ENCODE data around the gene CCDC92B. TPM values are rescaled to one million over a fixed set of nuclear protein-coding genes. Genes with fewer than 3 reads are reported as not detected.

The CCDC92B gene
- total RNA-seq, 2 experiments from 2014 or later = 0.10 TPM; not detected in 1

DNA sequence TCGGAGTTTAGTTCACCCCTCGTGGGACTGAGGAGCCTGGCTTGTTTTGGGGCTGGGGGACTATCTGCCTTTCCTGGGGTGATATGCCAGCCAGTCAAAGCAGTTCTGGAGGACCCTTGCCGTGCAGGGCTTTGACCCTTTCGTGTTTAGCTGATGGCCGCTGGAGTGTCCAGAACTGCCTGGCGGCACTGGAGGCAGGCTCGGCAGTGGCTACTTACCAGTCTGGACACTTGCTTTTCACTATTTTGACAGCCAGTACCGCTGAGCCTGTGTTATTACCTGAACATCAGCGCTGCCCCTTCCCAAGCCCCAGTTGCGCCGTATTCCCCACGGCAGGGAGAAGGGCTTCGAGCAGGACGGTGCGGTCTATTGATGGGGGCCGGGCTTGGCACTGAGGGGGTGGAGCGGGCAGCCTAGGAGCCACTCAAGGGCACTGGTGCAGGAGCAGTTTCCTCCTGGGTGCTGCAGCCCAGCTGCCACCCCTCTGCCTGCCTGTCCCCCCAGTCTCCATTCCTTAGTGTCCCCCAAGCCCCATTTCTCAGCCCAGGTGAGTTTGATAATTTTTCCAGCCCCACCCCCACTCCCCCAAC lies 18.6 kb downstream of the CCDC92B start:
- DNase-seq = no peak
- peaks cover 11% of the 10 kb centered on the region for H3K27me3 Mint-ChIP-seq
- CTCF ChIA-PET = no interaction called here
- no peaks in the 10 kb centered on the region for H3K4me1 Mint-ChIP-seq
- no peak overlapping the region for H3K27ac Mint-ChIP-seq
- no peaks in the 10 kb centered on the region for H3K36me3 Mint-ChIP-seq (ENCODE audit: low read depth)
- POLR2A ChIA-PET = interaction anchor here (1.6 kb wide), 1 partner anchor 9 kb away, joined by 3 read pairs; no protein-coding TSS in a partner anchor
- H3K9me3 Mint-ChIP-seq = no peaks in the 10 kb centered on the region
- H3K4me3 Mint-ChIP-seq = no peak overlapping the region

DNA sequence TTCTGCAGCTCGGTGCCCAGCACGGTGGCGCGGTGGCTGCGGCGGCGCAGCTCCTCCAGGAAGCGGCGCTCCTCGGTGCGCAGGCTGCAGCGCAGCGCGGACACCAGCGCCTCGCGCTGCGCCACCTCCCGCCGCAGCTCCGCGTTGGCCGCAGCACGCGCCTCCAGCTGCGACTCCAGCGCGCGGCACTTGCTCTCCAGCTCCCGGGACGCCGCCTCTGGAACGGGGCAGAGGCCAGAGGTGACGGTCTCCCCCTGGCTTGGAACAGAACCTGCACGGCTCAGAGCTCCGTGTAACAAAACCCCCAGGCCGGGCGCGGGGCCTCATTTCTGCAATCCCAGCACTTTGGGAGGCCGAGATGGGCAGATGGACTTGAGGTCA lies 24.7 kb downstream of the CCDC92B start:
- no peaks in the 10 kb centered on the region for H3K9me3 Mint-ChIP-seq
- H3K36me3 Mint-ChIP-seq (ENCODE audit: low read depth) = no peaks in the 10 kb centered on the region
- H3K4me3 Mint-ChIP-seq = no peak overlapping the region
- H3K27ac Mint-ChIP-seq = no peak overlapping the region
- POLR2A ChIA-PET = no interaction called here
- H3K4me1 Mint-ChIP-seq = peaks cover 4% of the 10 kb centered on the region
- peak; percentile 45 for DNase-seq
- CTCF ChIA-PET = interaction anchor here (0.7 to 1.7 kb wide), 5 partner anchors 16 to 132 kb away, joined by 3 to 4 read pairs (median 3); partner anchors contain the start of genes CCDC92B and PAFAH1B1
- H3K27me3 Mint-ChIP-seq = peaks cover 27% of the 10 kb centered on the region

DNA sequence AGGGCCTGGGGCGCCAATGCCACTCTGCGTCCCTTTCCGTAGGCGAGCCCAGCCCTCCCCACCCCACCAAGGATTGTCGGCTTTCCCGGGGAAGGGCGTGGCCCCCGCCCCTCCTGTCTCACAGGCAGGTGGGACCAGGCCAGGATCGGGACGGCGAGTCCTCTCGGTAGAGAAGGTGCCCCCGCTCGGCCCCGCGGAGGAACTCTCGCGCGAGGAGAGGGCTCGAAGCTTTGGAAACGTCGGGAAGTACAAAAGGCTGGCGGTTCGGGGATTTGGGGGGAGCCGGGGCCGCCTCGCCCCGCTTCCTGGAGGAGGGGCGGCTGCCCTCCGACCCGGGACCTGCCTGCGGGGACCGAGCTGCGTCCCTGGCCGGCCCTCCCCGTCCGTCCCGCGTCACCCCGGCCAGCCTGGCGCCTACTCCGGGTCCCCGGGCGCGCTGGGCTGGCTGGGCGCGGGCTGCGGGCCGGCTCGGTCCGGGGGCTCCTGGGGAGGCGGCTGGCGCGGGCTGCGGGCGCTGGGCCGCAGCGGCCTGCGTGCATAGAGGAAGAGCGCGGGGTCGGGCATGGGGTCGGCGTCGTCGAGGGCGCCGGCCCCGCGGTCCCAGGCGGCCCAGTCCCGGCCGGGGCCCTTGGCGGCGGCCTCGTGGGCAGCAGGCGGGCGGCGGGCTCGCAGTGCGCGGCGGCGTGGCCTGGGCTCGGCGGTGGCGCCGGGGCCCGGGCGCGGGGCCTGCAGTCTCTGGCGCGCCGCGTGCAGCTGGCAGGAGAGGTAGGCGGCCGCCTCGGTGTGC lies 25.3 kb downstream of the CCDC92B start:
- peak overlapping the region; percentile 50 for H3K4me3 Mint-ChIP-seq
- CTCF ChIA-PET = interaction anchor here (0.7 to 1.7 kb wide), 5 partner anchors 15 to 131 kb away, joined by 3 to 4 read pairs (median 3); partner anchors contain the start of genes CCDC92B and PAFAH1B1
- H3K9me3 Mint-ChIP-seq = no peaks in the 10 kb centered on the region
- H3K4me1 Mint-ChIP-seq = peaks cover 7% of the 10 kb centered on the region
- H3K36me3 Mint-ChIP-seq (ENCODE audit: low read depth) = no peaks in the 10 kb centered on the region
- H3K27me3 Mint-ChIP-seq = peaks cover 25% of the 10 kb centered on the region
- DNase-seq = no peak
- POLR2A ChIA-PET = interaction anchor here (0.8 kb wide), 1 partner anchor 213 kb away, joined by 3 read pairs; the partner anchor contains the start of gene METTL16
- no peak overlapping the region for H3K27ac Mint-ChIP-seq

DNA sequence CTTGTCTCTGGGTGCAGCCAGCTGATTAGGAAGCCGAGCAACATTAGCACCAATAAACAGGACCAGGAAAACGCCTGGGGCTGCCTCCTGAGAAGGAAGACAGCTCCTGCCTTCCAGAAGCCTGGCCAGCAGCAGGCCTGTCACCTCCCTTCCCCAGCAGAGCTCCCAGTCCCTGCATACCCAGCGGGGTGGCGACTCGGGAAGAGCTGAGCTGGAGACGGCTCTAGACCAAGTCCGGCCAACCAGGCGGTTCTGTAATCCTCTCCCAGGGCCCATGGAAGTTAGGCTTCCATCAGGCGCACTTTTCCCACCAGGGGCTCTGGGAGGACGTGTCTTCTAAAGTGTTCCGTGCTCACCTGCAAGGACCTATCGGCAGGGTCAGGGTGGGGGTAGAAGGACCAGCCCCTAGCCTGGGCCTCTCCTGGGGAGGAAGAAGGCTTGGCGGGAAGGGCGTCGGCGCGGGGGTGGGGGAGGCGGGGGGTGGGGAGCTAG lies 25.9 kb downstream of the CCDC92B start:
- peaks cover 7% of the 10 kb centered on the region for H3K4me1 Mint-ChIP-seq
- peaks cover 25% of the 10 kb centered on the region for H3K27me3 Mint-ChIP-seq
- H3K36me3 Mint-ChIP-seq (ENCODE audit: low read depth) = no peaks in the 10 kb centered on the region
- no peak for DNase-seq
- H3K9me3 Mint-ChIP-seq = no peaks in the 10 kb centered on the region
- CTCF ChIA-PET = interaction anchor here (1.7 kb wide), 1 partner anchor 26 kb away, joined by 3 read pairs; the partner anchor contains the start of gene CCDC92B
- POLR2A ChIA-PET = interaction anchor here (0.8 kb wide), 1 partner anchor 212 kb away, joined by 3 read pairs; the partner anchor contains the start of gene METTL16
- H3K4me3 Mint-ChIP-seq = no peak overlapping the region
- H3K27ac Mint-ChIP-seq = no peak overlapping the region

DNA sequence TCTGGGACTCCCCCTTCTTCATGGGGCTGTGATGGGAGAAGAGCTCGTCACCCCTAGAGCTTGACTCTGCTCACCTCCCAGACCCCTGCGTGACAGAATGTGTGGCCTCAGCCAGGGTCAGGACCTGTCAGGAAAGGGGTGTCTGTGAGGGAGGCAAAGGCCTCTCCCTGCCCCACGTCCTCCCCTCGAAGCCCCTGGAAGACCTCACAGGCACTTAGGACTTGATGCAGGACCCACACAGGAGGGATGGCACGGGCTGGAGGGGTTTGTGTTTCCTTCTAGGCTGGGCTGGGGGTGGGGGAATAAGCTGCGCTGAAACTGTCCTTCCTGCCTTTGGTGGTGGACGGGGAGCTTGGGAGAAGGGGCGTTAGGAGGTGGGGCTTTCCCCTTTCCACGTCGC lies 26.8 kb downstream of the CCDC92B start:
- Mint-ChIP-seq H3K27me3 (peaks cover 25% of the 10 kb centered on the region), H3K27ac (no peak overlapping the region), H3K4me1 (peaks cover 11% of the 10 kb centered on the region), H3K36me3 (ENCODE audit: low read depth) (no peaks in the 10 kb centered on the region), H3K9me3 (no peaks in the 10 kb centered on the region), H3K4me3 (no peak overlapping the region)
- POLR2A ChIA-PET = no interaction called here
- DNase-seq = no peak
- CTCF ChIA-PET = no interaction called here

DNA sequence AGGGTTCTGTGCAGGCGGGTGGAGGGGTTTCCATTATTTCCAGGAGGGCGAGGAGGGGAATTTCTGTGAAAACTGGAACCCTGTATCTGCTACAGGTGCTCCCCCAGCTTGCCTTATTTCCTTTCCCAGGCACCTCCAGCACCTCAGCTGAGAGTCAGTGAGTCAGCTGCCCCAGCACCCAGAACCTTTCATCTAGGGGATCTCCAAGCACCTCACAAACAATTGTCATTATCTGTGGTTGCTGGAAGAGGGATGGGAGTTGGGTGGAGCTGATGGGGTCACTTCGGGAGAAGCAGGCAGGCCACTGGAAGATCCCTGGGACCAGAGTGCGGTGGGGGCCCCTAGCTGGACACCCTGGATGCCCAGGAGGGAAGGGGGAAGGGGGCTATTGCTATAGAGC lies 27.8 kb downstream of the CCDC92B start:
- Mint-ChIP-seq H3K9me3 (no peaks in the 10 kb centered on the region), H3K4me3 (no peak overlapping the region), H3K36me3 (ENCODE audit: low read depth) (no peaks in the 10 kb centered on the region), H3K27me3 (peaks cover 20% of the 10 kb centered on the region), H3K4me1 (peaks cover 11% of the 10 kb centered on the region), H3K27ac (no peak overlapping the region)
- CTCF ChIA-PET = no interaction called here
- DNase-seq = no peak
- POLR2A ChIA-PET = interaction anchor here (1.0 to 1.4 kb wide), 2 partner anchors 9 to 12 kb away, joined by 3 read pairs; no protein-coding TSS in a partner anchor

DNA sequence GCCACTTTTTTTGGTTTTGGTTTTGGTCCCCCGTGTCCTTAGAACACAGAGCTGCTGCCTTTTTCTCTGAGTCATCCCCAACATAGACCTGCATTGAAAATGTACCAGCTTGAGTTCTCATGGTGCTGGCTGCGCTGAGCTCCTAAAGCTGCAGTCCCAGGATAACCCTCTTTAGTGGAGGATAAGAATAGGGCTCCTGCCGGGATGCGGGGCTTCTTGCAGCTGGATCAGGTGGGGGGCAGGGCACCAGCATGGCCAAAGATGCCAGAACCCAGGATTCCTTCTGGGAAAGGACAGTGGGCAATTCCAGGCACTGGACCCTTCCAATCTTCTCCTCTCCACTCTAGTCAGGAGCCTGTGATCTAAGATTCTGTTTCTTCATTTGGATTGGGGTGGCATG lies 29.6 kb downstream of the CCDC92B start:
- no peak overlapping the region for H3K27ac Mint-ChIP-seq
- H3K36me3 Mint-ChIP-seq (ENCODE audit: low read depth) = no peaks in the 10 kb centered on the region
- ChIA-PET CTCF (interaction anchor here (1.2 kb wide), 1 partner anchor 304 kb away, joined by 3 read pairs; no protein-coding TSS in a partner anchor), POLR2A (no interaction called here)
- no peaks in the 10 kb centered on the region for H3K9me3 Mint-ChIP-seq
- H3K27me3 Mint-ChIP-seq = peaks cover 14% of the 10 kb centered on the region
- H3K4me3 Mint-ChIP-seq = no peak overlapping the region
- peaks cover 9% of the 10 kb centered on the region for H3K4me1 Mint-ChIP-seq
- no peak for DNase-seq

DNA sequence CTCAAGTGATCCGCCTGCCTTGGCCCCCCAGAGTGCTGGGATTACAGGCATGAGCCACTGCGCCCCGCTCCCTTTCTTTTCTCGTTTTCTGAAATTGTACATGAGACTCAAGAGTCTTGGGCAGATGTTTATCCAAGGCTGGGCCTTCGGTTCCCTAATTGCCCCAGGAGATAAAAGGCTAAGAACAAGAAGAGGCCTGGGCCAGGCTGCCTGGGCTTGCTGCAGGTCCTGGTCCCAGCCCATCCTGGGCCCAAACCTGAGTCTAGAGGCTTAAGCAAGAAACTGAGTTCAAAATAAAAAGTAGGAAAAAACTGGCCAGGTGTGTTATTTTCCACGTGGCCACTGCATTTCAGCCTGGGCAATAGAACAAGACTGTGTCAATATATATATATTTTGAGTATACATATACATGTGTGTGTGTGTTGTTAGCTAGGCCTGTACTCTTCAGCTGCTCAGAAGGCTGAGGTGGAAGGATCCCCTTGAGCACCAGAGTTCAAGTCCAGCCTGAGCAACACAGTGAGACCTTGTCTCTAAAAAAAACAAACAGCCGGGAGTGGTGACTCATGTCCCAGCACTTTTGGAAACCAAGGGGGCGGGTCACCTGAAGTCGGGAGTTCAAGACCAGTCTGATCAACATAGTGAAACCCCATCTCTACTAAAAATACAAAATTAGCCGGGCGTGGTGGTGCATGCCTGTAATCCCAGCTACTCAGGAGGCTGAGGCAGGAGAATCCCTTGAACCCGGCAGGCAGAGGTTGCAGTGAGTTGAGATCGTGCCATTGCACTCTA lies 31.1 kb downstream of the CCDC92B start:
- no peak overlapping the region for H3K27ac Mint-ChIP-seq
- no peak overlapping the region for H3K4me3 Mint-ChIP-seq
- peaks cover 10% of the 10 kb centered on the region for H3K27me3 Mint-ChIP-seq
- ChIA-PET CTCF (no interaction called here), POLR2A (no interaction called here)
- H3K36me3 Mint-ChIP-seq (ENCODE audit: low read depth) = no peaks in the 10 kb centered on the region
- DNase-seq = no peak
- peaks cover 11% of the 10 kb centered on the region for H3K4me1 Mint-ChIP-seq
- H3K9me3 Mint-ChIP-seq = no peaks in the 10 kb centered on the region

DNA sequence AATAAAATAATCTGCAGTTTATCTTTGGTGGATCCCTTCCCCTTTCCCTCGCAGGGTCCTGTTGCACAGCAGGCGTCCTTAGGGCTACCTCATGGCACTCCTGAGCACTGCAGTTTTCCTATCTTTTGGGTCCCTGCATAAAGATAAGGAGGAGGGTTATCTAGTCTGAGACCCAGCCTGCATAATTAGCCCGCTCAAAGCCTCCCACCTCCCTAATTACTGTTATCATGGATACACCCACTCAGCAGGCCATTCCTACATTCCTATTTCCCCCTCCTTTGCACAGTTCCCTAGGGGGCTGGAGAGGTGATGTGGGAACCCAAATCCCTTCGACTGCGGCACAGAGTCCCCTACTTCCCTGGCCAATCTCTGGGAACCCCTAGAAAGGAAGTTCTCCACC lies 32.8 kb downstream of the CCDC92B start:
- no peak for DNase-seq
- ChIA-PET POLR2A (no interaction called here), CTCF (no interaction called here)
- Mint-ChIP-seq H3K27me3 (no peaks in the 10 kb centered on the region), H3K27ac (no peak overlapping the region), H3K9me3 (no peaks in the 10 kb centered on the region), H3K36me3 (ENCODE audit: low read depth) (no peaks in the 10 kb centered on the region), H3K4me3 (no peak overlapping the region), H3K4me1 (peaks cover 21% of the 10 kb centered on the region)

DNA sequence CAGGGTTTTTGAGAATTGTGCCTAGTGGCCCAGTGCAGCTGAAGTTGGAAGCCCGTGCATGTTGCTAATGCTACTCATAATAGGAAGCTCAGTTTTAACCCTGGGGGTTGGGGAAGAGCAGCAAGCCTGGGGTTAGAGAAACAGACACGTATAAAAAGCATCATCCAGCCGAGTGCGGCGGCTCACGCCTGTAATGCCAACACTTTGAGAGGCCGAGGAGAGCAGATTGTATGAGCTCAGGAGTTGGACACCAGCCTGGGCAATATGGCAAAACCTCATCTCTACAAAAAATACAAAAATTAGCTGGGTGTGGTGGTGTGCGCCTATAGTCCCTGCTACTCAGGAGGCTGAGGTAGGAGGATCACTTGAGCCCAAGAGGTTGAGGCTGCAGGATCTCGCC lies 35.6 kb downstream of the CCDC92B start:
- CTCF ChIA-PET = interaction anchor here (0.6 to 0.8 kb wide), 2 partner anchors 298 to 1961 kb away, joined by 3 to 4 read pairs; no protein-coding TSS in a partner anchor
- peaks cover 38% of the 10 kb centered on the region for H3K4me1 Mint-ChIP-seq
- H3K27ac Mint-ChIP-seq = no peak overlapping the region
- no peak overlapping the region for H3K4me3 Mint-ChIP-seq
- no peak for DNase-seq
- H3K9me3 Mint-ChIP-seq = no peaks in the 10 kb centered on the region
- H3K36me3 Mint-ChIP-seq (ENCODE audit: low read depth) = no peaks in the 10 kb centered on the region
- POLR2A ChIA-PET = interaction anchor here (0.6 kb wide), 1 partner anchor 127 kb away, joined by 4 read pairs; no protein-coding TSS in a partner anchor
- H3K27me3 Mint-ChIP-seq = no peaks in the 10 kb centered on the region

DNA sequence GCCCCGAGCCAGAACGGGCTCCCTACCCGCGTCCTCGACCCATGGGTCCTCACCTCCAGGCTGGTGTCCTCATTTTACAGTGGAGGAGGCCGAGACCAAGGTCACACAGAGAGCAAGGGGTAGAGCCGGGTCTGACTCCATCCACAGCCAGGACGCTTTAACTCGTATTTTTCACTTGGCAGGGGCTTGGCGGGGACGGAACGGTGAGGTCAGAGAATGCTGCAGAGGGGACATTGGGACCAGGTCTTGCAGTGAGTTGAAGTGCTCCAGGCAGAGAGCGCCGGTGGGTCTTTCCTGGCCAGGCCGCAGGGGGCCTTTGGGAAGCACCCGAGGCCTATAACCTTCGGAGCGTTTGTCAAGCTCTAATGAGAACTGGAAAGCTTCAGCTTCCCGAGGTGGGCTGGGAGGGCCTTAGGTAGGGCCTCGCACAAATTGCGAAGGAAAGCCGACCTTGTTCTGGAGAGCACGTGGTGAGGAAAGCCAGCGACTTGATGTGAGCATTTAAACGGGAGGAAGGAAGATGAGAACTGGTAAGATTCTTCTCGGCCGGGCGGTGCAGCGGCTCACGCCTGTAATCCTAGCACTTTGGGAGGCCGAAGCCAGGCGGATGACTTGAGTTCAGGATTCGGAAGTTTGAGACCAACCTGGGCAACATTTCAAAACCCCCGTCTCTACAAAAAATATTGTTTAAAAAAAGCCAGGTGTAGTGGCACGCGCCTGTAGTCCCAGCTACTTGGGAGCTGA lies 37.0 kb downstream of the CCDC92B start:
- H3K27ac Mint-ChIP-seq = peak overlapping the region; percentile 80
- ChIA-PET POLR2A (no interaction called here), CTCF (no interaction called here)
- H3K36me3 Mint-ChIP-seq (ENCODE audit: low read depth) = no peaks in the 10 kb centered on the region
- no peak for DNase-seq
- H3K4me1 Mint-ChIP-seq = peaks cover 42% of the 10 kb centered on the region
- H3K27me3 Mint-ChIP-seq = no peaks in the 10 kb centered on the region
- H3K9me3 Mint-ChIP-seq = no peaks in the 10 kb centered on the region
- H3K4me3 Mint-ChIP-seq = peak overlapping the region; percentile 90

DNA sequence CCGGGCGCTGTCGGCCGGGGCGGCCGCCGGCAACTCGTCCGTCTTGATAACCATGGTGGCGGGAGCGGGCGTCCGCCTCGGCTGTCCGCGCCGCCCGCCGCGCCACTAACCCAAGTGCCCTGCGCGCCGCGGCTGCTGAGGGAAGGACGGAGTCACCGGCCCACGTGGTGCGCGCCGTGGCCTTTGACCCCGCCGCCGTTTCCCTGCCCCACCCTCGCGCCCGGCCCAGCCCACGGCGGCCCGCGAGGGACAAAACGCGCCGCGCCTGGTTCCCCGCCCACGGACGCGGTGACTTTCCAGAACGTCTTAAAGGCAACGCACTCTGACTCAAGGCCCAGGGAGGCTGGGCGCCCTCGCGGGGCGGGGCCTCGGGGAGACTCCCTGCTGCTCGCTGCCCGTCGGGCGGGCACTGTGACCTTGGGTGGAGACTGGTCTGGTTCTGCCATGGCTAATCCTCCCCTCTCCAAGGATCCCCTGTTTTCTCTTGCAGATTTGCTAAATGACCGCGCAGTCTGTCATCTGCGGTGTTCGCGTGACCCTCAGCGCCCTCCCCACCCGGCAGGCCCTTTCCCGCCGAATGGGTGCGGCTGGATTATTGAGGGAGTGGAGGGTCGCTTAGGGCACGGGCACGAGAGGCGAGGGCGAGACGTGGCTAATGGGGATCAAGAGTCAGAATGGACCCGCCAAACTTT lies 37.7 kb downstream of the CCDC92B start, which contains the start of gene CLUH:
TSS of gene CLUH (minus strand) at position 157 of the 692 bp plus-strand sequence. CDS start at position 54, 103 bp downstream.
- CTCF ChIA-PET = no interaction called here
- POLR2A ChIA-PET = interaction anchor here (0.7 to 1.6 kb wide), 4 partner anchors 23 to 375 kb away, joined by 3 to 5 read pairs (median 3); partner anchors contain the start of genes PAFAH1B1 and TSR1
- H3K9me3 Mint-ChIP-seq = no peaks in the 10 kb centered on the region
- peak; percentile 97 for DNase-seq
- H3K4me1 Mint-ChIP-seq = peaks cover 42% of the 10 kb centered on the region
- H3K36me3 Mint-ChIP-seq (ENCODE audit: low read depth) = no peaks in the 10 kb centered on the region
- H3K4me3 Mint-ChIP-seq = peak within 1 kb of the TSS; percentile 90
- peak within 1 kb of the TSS; percentile 80 for H3K27ac Mint-ChIP-seq
- no peaks in the 10 kb centered on the region for H3K27me3 Mint-ChIP-seq

Data from activated CD4-positive, alpha-beta memory T cell treated with anti-CD3 and anti-CD28 coated beads, Interleukin-2, amount 10 ng/mL, durations not matched to agents 7 days and 5 days (primary cell).